ENCODE data around the gene MYLK4. TPM values are rescaled to one million over a fixed set of nuclear protein-coding genes. Genes with fewer than 3 reads are reported as not detected.

Gene MYLK4
- total and polyA plus RNA-seq, 8 donors, result 0.52 to 1.8 (median 1.2) TPM

- H3K4me1 ChIP-seq, result peaks cover 0 to 13% of the 10 kb centered on the region in 2 donors
- H3K27ac ChIP-seq, result no peak overlapping the region
- ATAC-seq (no peak), DNase-seq (no peak)
- H3K4me3 ChIP-seq, result no peak overlapping the region
- intact Hi-C loops (cut with DNase I), result loop anchor here in 1 of 2 donors (10.0 kb wide), 1 partner anchor 1038 kb away; no protein-coding TSS in a partner anchor
- no peaks in the 10 kb centered on the region for H3K36me3 ChIP-seq
- no peaks in the 10 kb centered on the region for H3K9me3 ChIP-seq
- TF ChIP-seq CTCF (IDR thresholded peaks at IDR 0.05), result no peak
- H3K27me3 ChIP-seq, result no peaks in the 10 kb centered on the region
These were observed 117.6 kb downstream of the MYLK4 start for GRCh38 chr6:2632976-2633584.

- no peak overlapping the region for H3K4me3 ChIP-seq
- ATAC-seq, result no peak
- intact Hi-C loops (cut with DNase I), result loop anchor here in 1 of 2 donors (10.0 kb wide), 1 partner anchor 1038 kb away; no protein-coding TSS in a partner anchor
These were observed 118.4 kb downstream of the MYLK4 start for GRCh38 chr6:2632368-2632767.

GRCh38 chr6:2630891-2631571 lies 119.7 kb downstream of the MYLK4 start:
- Histone ChIP-seq H3K27ac (no peak overlapping the region), H3K4me3 (no peak overlapping the region), H3K9me3 (no peaks in the 10 kb centered on the region), H3K27me3 (no peaks in the 10 kb centered on the region), H3K36me3 (no peaks in the 10 kb centered on the region), H3K4me1 (peaks cover 0 to 13% of the 10 kb centered on the region in 2 donors)
- TF ChIP-seq CTCF (IDR thresholded peaks at IDR 0.05), result no peak
- no peak for DNase-seq
- intact Hi-C loops (cut with DNase I), result loop anchor here in 1 of 2 donors (10.0 kb wide), 1 partner anchor 1036 kb away; no protein-coding TSS in a partner anchor
- no peak for ATAC-seq

More at GRCh38 chr6:2632368-2632767, 118.4 kb downstream of the MYLK4 start:
- no peak for TF ChIP-seq CTCF (IDR thresholded peaks at IDR 0.05)
- H3K4me1 ChIP-seq, result peaks cover 0 to 13% of the 10 kb centered on the region in 2 donors
- no peaks in the 10 kb centered on the region for H3K27me3 ChIP-seq
- no peak for DNase-seq
- H3K9me3 ChIP-seq, result no peaks in the 10 kb centered on the region
- no peak overlapping the region for H3K27ac ChIP-seq
- no peaks in the 10 kb centered on the region for H3K36me3 ChIP-seq

GRCh38 chr6:2630359-2630758 lies 120.4 kb downstream of the MYLK4 start:
- Histone ChIP-seq H3K27ac (no peak overlapping the region), H3K4me1 (peaks cover 0 to 13% of the 10 kb centered on the region in 2 donors), H3K27me3 (no peaks in the 10 kb centered on the region), H3K4me3 (no peak overlapping the region), H3K9me3 (no peaks in the 10 kb centered on the region), H3K36me3 (no peaks in the 10 kb centered on the region)
- no peak for TF ChIP-seq CTCF (IDR thresholded peaks at IDR 0.05)
- no peak for DNase-seq
- intact Hi-C loops (cut with DNase I), result loop anchor here in 1 of 2 donors (10.0 kb wide), 1 partner anchor 1036 kb away; no protein-coding TSS in a partner anchor
- peak; percentile 19 for ATAC-seq

GRCh38 chr6:2626401-2626800 lies 124.3 kb downstream of the MYLK4 start:
- no peak overlapping the region for H3K27ac ChIP-seq
- no peaks in the 10 kb centered on the region for H3K9me3 ChIP-seq
- peak; percentile 46 for ATAC-seq
- H3K4me1 ChIP-seq, result no peaks in the 10 kb centered on the region
- intact Hi-C loops (cut with DNase I), result no loop called here
- H3K4me3 ChIP-seq, result no peak overlapping the region
- H3K36me3 ChIP-seq, result no peaks in the 10 kb centered on the region
- DNase-seq, result no peak
- no peaks in the 10 kb centered on the region for H3K27me3 ChIP-seq
- no peak for TF ChIP-seq CTCF (IDR thresholded peaks at IDR 0.05)

All from left lung (tissue), 10 donors.